GM18867 (cell line): Measurements from ENCODE around the gene KIFC3.
"Not testable (repeated sequence)": the region's sequence is repeated elsewhere in the genome, so short reads cannot be mapped to it uniquely, and the experiment has no call there.

Experiments
- ATAC-seq: cut with Tn5 transposase; IDR thresholded peaks from one replicate; pipeline ENCODE4 v1.9.1; 2021; ENCODE audit warnings: mild to moderate bottlenecking, moderate library complexity; ENCODE audit not compliant: unreplicated experiment

The KIFC3 gene

DNA sequence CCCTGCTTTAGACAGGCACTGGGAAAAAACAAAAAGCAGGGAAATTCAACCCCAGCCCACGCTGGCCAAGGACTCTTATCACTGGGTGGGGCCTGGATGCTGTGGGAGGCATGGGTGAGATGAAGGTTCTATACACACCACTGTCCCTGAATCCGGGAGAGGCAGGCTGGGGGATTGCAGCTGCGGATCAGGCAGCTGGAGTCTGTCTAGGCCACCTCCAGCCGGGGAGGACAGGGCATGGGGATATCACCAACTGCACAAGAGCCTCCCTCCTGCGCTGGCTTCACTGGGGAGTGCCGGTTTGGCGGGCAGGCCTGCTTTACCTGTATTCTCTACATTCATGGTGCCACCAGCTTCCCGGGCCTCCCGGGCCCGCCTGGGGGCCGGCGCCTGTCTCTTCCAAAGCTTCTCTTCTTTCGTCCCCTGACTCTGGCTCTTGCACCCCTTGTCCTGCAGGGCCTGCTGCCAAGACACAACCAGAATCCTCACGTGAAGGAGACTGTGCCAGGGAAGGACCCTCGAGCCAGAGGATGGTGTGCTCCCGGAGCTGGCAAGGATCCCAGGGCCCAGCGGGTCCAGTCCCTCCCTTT is 13.9 kb downstream of the KIFC3 start:
- ATAC-seq: no peak

DNA sequence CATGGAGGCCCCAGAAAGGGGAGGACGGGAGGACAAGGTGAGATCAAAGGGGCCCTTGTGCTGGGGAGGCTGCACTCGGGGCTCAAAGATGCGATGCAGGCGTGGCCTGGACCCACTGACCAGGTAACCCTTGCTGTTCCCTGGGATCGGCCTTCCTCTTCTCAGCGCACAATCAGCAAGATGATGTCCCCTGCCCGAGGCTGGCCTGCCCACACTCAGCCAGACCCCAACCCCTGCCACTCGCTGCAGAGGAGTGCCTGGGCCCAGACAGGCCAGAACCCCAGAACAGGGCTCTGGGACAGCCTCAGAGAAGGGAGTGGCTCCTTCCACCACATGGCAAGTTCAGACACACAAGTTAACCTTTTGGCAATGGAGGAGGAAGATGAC is 14.8 kb downstream of the KIFC3 start:
- no peak for ATAC-seq

- ATAC-seq: no peak
Measured at GRCh38 chr16:57786632-57787518, 15.4 kb downstream of the KIFC3 start.

- ATAC-seq: no peak
Measured at GRCh38 chr16:57785924-57786323, 16.4 kb downstream of the KIFC3 start.

GRCh38 chr16:57785385-57785784 is 16.9 kb downstream of the KIFC3 start:
- no peak for ATAC-seq

GRCh38 chr16:57784334-57784733 is 18.0 kb downstream of the KIFC3 start:
- ATAC-seq: no peak

DNA sequence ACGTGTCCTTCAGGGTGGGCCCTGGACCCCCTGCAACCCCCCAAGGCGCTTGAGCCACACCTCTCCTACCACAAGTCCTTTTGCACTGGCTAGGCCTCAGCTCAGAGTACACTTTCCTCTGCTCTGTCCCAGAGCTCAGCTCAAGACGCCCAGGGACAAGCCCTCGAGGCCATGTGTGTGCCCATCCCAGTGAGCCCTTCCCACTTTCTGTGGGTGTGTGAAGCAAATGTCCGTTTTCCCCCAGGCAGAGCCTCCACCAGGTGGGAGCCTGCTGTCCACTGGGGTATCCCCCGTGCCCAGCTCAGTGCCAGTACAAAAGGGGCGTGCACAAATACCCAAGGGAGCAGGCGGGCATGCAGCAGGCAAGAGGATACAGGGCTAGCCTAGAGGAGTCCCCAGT is 18.4 kb downstream of the KIFC3 start:
- ATAC-seq: no peak

DNA sequence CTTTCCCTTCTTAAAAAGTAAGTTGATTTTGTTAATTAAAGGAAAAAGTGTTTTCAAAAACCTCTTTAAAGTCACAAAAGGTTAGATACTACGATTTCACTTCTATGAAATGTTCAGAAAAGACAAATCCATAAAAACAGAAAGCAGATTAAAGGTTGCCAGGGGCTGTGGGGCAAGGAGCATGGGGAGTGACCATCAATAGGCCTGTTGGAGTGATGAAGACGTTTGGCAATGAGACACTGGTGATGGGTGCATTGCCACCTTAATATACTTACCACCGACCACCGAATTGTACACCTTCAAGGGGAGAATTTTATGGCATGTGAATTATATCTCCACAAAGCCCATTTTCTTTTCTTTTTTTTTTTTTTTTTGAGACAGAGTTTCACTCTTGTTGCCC is 19.2 kb downstream of the KIFC3 start:
- ATAC-seq: no peak

- ATAC-seq: not testable (repeated sequence)
Measured at GRCh38 chr16:57782607-57783055, 19.7 kb downstream of the KIFC3 start.

- ATAC-seq: no peak
Measured at GRCh38 chr16:57781741-57782606, 20.3 kb downstream of the KIFC3 start.

DNA sequence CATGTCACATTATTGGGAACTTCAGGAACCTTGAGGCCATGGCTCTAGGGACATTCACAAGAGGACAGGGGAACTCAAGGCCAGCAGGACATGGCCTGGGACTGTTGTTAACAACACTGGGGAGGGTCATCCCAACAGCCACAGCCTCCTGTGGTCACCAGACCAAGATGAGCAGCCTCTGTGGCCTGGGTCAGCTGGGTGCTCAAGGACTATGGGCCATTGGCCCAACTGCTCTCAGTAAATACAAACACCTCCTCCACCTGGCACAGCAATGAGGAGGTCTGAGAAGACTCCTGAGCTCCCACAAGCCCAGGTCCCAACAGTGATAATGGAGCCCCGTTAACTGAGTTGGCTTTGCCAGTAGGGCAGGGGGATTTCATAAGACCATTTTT is 20.9 kb downstream of the KIFC3 start:
- no peak for ATAC-seq

DNA sequence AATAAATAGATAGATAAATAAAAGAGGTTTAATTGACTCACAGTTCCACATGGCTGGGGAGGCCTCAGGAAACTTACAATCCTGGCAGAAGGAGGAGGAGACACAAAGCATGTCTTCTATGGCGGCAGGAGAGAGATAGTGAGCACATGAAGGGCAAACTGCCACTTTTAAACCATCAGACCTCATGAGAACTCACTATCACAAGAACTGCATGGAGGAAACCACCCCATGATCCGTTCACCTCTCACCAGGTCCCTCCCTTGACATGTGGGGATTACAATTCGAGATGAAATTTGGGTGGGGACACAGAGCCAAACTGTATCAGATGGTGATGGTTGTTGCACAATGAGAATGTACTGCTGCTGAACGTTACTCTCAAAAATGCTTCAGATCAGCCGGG is 22.5 kb downstream of the KIFC3 start:
- not testable (repeated sequence) for ATAC-seq

DNA sequence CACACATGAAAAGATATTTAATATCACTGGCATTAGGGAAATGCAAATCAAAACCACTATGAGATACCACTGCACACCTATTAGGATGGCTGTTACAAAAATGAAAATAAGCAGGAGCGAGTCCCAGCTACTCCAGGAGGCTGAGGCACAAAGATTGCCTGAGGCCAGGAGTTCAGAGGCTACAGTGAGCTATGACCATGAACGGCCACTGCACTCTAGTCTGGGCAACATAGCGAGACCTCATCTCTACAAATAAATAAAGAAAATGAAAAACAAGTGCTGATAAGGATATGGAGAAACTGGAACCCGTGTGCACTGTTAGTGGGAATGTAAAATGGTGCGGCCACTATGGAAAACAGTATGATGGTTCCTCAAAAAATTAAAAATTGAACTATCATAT is 23.6 kb downstream of the KIFC3 start:
- ATAC-seq: no peak

DNA sequence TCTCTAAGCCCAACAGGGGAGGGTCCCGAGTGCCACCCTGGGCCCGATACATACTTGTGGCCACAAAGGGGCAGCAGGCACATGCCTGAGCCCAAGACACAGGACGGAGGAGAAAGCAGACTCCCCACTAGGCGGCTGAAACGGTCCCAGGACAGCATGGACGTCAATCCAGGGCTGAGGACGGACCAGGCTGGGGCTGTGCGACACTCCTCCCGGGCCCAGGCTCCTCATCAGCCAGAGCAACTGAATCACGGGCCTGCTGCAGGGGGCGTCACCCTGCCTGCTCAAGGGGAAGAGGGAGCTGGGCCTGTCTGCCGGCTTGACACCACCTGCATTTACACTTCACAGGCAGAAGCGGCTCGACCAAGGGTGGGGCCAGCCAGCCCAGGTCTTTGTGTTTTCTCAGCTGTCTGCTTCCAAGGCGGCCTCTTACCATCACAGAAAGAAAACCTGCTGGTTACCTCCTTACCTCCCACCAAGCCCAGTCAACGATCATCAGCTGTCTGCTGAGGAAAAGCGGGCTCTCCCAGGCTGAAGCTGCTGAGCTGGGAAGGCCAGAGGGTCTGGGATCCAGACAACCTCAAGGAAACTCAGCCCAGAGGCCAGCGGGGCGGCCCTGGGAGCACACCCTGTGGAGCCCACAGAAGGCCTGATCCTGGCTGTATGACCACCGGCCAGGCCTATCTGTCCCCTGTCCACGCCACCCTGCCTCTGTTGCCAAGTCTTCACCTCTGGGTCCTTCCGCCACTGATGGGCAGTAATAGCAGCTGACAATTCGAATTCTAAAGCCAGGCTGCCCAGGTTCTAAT is 26.4 kb downstream of the KIFC3 start:
- no peak for ATAC-seq

- ATAC-seq: no peak
Measured at GRCh38 chr16:57774705-57775285, 27.5 kb downstream of the KIFC3 start.

DNA sequence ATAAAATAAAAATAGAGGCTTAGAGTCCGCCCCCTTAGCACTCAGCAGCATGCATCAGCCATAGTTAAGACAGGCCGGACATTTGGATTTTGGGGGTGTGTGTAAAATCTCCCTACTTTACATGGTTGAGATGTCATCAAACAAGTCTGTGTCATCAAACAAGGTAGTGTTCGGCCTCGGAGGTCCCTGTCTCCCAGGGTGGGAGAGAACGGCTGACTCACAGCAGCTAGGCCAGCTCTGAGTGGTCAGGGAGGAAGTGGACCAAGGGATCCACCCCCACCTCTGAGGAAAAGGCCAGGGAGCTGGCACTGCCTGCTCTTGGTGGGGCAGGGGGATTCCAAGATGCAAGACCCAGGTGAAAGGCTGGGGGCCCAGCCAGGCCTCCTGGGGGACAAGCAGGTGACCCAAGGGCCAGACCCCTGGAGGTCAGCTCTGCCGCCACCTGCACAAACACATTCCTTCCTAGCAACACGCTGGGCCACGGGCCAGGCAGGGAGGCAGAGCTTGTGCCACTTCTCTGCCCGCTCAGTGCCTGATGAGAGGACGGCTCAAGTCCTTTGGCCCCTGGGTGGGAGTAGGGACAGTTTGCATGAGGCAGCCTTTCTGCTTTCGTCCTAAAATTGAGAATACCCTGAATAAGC is 28.5 kb downstream of the KIFC3 start:
- ATAC-seq: no peak

GRCh38 chr16:57773019-57773418 is 29.3 kb downstream of the KIFC3 start:
- ATAC-seq: no peak

DNA sequence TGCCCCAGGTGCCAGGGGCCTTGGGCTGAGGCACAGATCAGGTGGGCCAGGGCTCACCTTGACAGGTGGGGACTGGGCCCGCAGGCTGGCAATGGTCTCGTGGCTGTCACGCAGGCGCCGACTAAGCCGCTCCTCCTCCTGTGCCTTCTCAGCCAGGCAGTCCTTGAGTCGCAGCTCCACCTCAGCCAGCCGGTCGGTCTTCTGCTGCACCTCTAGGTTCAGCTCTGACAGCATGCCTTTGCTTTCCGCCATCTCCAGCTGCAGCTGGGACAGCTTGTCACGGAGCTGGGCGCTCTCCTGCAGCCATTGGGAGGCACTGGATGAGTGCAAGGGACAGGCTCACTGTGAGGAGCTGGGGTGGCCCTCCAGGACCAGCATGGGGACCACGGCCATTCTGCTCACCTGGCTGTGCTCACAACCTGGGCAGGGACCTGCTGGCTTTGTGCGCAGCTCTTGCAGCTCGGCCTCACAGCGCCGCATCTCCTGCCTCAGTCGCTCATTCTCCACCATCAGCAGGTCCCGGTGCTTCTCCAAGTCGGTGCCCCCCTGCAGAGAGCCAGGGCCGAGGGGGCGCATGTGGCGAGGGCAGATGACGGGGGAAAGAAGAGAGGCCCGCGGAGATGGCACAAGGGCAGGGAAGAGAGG is 31.0 kb downstream of the KIFC3 start:
- no peak for ATAC-seq

- no peak for ATAC-seq
Measured at GRCh38 chr16:57770361-57770760, 31.9 kb downstream of the KIFC3 start.
